ENCODE measurements around the gene GABRG3.

The GABRG3 gene

GRCh38 chr15:27028858-27029477, 58.0 kb downstream of the GABRG3 start:
- Histone ChIP-seq H3K4me1 (ENCODE audit: insufficient read depth, low read length) (peaks cover 15% of the 10 kb centered on the region), H3K36me3 (ENCODE audit: insufficient read depth, low read length) (no peaks in the 10 kb centered on the region), H3K9me3 (ENCODE audit: control insufficient read depth, insufficient read depth, low read length) (no peaks in the 10 kb centered on the region), H3K9ac (ENCODE audit: low read depth, low read length) (no peak overlapping the region)

DNA sequence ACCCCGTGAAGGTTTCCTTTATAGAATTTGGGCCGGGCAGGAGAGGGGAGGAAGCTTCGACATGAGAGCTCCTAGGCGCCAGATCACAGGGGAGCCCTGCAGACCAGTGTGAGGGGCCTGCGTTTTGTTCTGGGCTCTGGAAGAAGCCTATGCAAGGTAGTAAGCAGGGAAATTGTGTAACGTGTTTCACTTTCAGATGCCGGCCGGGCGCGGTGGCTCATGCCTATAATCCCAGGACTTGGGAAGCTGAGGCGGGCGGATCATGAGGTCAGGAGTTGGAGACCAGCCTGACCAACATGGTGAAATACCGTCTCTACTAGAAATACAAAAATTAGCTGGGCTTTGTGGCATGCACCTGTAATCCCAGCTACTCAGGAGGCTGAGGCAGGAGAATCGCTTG, 65.2 kb downstream of the GABRG3 start:
- H3K36me3 ChIP-seq (ENCODE audit: insufficient read depth, low read length) = no peaks in the 10 kb centered on the region
- no peaks in the 10 kb centered on the region for H3K9me3 ChIP-seq (ENCODE audit: control insufficient read depth, insufficient read depth, low read length)
- no peaks in the 10 kb centered on the region for H3K4me1 ChIP-seq (ENCODE audit: insufficient read depth, low read length)
- no peak overlapping the region for H3K9ac ChIP-seq (ENCODE audit: low read depth, low read length)

GRCh38 chr15:27037501-27037900, 66.5 kb downstream of the GABRG3 start:
- no peaks in the 10 kb centered on the region for H3K36me3 ChIP-seq (ENCODE audit: insufficient read depth, low read length)
- H3K9ac ChIP-seq (ENCODE audit: low read depth, low read length) = no peak overlapping the region
- H3K4me1 ChIP-seq (ENCODE audit: insufficient read depth, low read length) = no peaks in the 10 kb centered on the region
- H3K9me3 ChIP-seq (ENCODE audit: control insufficient read depth, insufficient read depth, low read length) = no peaks in the 10 kb centered on the region

GRCh38 chr15:27039152-27039551, 68.2 kb downstream of the GABRG3 start:
- H3K4me1 ChIP-seq (ENCODE audit: insufficient read depth, low read length) = no peaks in the 10 kb centered on the region
- H3K9ac ChIP-seq (ENCODE audit: low read depth, low read length) = no peak overlapping the region
- H3K36me3 ChIP-seq (ENCODE audit: insufficient read depth, low read length) = no peaks in the 10 kb centered on the region
- no peaks in the 10 kb centered on the region for H3K9me3 ChIP-seq (ENCODE audit: control insufficient read depth, insufficient read depth, low read length)

DNA sequence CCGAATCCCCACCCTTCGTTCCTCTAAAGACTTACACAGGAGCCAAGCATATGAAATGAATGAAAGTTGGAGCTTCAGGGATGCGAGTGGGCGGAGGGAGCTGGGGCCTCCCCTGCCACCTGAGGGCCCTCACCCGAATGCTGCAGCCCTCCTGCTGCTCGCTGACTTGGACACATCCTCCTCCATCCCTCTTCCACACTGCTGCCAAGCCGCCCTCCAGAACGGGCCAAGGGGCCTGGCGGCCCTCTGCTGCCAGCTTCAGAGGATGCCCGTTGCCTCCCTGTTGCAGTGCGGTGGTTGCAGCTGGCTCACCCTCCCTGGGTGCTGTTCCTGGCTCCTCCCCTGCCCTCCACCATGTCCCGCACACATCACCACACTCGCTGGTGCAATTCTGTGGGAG, 71.2 kb downstream of the GABRG3 start:
- no peaks in the 10 kb centered on the region; the same call in 1 of the 2 replicates for H3K9me3 ChIP-seq (ENCODE audit: control insufficient read depth, insufficient read depth, low read length)
- H3K9ac ChIP-seq (ENCODE audit: low read depth, low read length) = no peak overlapping the region
- H3K4me1 ChIP-seq (ENCODE audit: insufficient read depth, low read length) = no peaks in the 10 kb centered on the region

GRCh38 chr15:27042646-27043045, 71.7 kb downstream of the GABRG3 start:
- no peaks in the 10 kb centered on the region for H3K4me1 ChIP-seq (ENCODE audit: insufficient read depth, low read length)
- H3K36me3 ChIP-seq (ENCODE audit: insufficient read depth, low read length) = no peaks in the 10 kb centered on the region
- no peaks in the 10 kb centered on the region; the same call in 1 of the 2 replicates for H3K9me3 ChIP-seq (ENCODE audit: control insufficient read depth, insufficient read depth, low read length)
- H3K9ac ChIP-seq (ENCODE audit: low read depth, low read length) = no peak overlapping the region

More for the DNA sequence above, 71.2 kb downstream of the GABRG3 start:
- H3K36me3 ChIP-seq (ENCODE audit: insufficient read depth, low read length) = no peaks in the 10 kb centered on the region

DNA sequence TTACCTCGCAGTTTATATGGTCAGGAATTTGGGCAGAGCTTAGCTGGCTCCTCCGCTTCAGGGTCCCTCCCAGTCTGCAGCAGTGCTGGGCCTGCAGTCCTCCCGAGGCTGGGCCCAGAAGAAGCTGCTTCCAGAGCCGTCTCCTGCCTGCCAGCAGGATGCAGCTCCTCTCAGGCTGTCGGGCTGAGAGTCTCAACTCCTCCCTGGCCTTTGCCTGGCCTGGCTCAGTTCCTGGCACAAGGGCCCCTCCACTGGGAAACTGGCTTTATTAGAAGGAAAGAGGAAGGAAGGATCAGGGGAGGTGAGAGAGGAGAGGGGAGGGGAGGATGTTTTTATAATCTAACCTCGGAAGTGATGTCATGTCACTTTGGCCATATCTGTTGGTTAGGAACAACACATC, 72.8 kb downstream of the GABRG3 start:
- Histone ChIP-seq H3K9ac (ENCODE audit: low read depth, low read length) (no peak overlapping the region), H3K36me3 (ENCODE audit: insufficient read depth, low read length) (no peaks in the 10 kb centered on the region), H3K4me1 (ENCODE audit: insufficient read depth, low read length) (no peaks in the 10 kb centered on the region)

DNA sequence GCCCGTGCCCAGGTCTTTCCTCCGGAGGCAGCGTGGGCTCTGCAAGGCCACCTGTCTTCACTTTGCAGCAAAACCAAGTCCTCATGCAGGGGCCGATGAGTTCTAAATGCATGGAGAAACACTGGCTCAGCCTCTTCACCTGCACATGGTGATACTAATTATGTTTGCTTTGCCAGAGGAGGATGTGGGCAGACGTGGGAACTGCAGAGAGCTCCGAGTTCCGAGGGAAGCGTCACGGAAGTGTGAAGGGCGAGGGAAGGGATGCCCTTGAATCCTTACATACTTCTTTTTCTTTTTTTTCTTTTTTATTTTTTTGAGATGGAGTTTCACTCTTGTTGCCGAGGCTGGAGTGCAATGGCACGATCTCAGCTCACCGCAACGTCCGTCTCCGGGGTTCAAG, 74.8 kb downstream of the GABRG3 start:
- H3K4me1 ChIP-seq (ENCODE audit: insufficient read depth, low read length) = no peaks in the 10 kb centered on the region
- no peaks in the 10 kb centered on the region for H3K36me3 ChIP-seq (ENCODE audit: insufficient read depth, low read length)
- no peaks in the 10 kb centered on the region; the same call in 1 of the 2 replicates for H3K9me3 ChIP-seq (ENCODE audit: control insufficient read depth, insufficient read depth, low read length)
- H3K9ac ChIP-seq (ENCODE audit: low read depth, low read length) = no peak overlapping the region

More for the DNA sequence above, 72.8 kb downstream of the GABRG3 start:
- no peaks in the 10 kb centered on the region; the same call in 1 of the 2 replicates for H3K9me3 ChIP-seq (ENCODE audit: control insufficient read depth, insufficient read depth, low read length)

- no peaks in the 10 kb centered on the region; the same call in 1 of the 2 replicates for H3K9me3 ChIP-seq (ENCODE audit: control insufficient read depth, insufficient read depth, low read length)
- no peak overlapping the region for H3K9ac ChIP-seq (ENCODE audit: low read depth, low read length)
- no peaks in the 10 kb centered on the region for H3K36me3 ChIP-seq (ENCODE audit: insufficient read depth, low read length)
- H3K4me1 ChIP-seq (ENCODE audit: insufficient read depth, low read length) = no peaks in the 10 kb centered on the region
Observed at GRCh38 chr15:27046880-27047279, 75.9 kb downstream of the GABRG3 start.

DNA sequence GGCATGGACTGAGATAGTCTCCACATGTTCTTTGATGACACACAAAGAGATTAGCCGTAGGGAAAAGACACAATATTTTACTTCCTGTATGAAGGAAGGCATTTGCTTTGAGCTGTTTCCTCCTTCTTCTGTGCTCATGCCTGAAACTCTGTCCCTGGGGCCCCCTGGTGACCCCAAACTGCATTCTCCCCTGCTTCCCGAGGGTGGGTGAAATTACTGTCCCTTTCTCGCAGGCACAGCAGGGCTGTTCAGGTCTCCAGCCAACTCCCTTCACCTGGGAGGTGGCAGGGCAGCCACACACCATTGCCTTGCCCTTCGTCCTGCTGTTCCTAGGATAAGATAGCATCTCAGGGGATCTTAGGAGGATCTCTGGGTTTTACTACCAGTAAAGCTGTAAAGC, 79.2 kb downstream of the GABRG3 start:
- no peak overlapping the region for H3K9ac ChIP-seq (ENCODE audit: low read depth, low read length)
- H3K4me1 ChIP-seq (ENCODE audit: insufficient read depth, low read length) = no peaks in the 10 kb centered on the region
- no peaks in the 10 kb centered on the region for H3K9me3 ChIP-seq (ENCODE audit: control insufficient read depth, insufficient read depth, low read length)
- H3K36me3 ChIP-seq (ENCODE audit: insufficient read depth, low read length) = no peaks in the 10 kb centered on the region

DNA sequence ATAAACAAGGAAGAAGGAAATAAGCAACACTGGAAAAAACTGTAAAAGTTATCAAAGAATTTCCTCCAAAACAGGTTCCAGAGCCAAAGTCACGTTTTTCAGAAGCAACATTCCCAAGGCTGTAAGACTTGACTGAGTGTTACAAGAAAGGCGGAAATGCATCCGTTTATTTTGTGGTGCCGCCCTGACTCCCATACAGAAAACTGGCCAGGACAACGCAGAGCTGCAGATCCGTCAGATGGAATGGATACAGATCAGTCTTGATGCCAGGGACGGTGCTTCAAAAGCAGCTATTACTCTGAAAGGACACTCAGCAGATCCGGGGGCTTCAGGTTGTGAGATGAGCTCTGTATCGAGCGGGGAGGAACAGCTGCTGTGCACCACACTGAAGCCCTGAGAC, 83.4 kb downstream of the GABRG3 start:
- no peaks in the 10 kb centered on the region for H3K4me1 ChIP-seq (ENCODE audit: insufficient read depth, low read length)
- no peaks in the 10 kb centered on the region for H3K9me3 ChIP-seq (ENCODE audit: control insufficient read depth, insufficient read depth, low read length)
- no peak overlapping the region for H3K9ac ChIP-seq (ENCODE audit: low read depth, low read length)
- H3K36me3 ChIP-seq (ENCODE audit: insufficient read depth, low read length) = no peaks in the 10 kb centered on the region

DNA sequence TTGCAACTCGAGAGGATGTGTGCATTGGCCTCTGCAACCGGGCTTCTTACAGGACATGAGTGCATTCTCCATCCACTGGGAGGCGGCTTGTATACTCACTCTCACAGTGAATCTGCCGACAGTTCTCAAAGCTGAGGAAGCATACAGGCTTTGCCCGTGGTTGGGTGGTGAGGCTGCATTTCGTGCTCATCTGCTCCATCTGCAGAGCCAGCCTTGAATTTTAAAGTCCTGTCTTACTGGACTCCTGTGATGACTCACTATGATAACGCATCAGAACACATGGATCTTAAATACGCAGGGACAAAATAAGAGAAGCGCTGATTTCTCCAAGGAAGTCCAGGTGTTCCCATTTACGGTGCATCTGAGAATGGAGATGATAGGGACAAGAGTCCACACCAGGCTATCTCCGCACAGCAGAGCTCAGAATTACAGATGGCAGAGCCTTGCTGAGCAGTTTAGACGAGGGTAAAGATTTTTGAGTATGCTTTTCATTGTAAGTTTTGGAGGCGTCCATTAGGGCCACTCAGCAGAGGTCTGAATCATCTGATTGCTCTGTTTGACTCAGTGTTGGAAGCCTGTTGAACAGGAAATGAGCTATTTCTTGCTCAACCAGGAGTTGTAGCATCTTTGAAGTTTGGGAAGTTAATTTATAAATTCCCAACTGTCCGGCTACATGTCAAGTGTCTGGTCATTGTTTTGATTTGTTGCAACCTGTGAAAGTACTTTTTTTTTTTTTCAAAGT, 87.1 kb downstream of the GABRG3 start:
- H3K9ac ChIP-seq (ENCODE audit: low read depth, low read length) = no peak overlapping the region
- H3K9me3 ChIP-seq (ENCODE audit: control insufficient read depth, insufficient read depth, low read length) = no peaks in the 10 kb centered on the region

GRCh38 chr15:27058939-27059338, 88.0 kb downstream of the GABRG3 start:
- H3K4me1 ChIP-seq (ENCODE audit: insufficient read depth, low read length) = no peaks in the 10 kb centered on the region
- no peak overlapping the region for H3K9ac ChIP-seq (ENCODE audit: low read depth, low read length)
- H3K9me3 ChIP-seq (ENCODE audit: control insufficient read depth, insufficient read depth, low read length) = no peaks in the 10 kb centered on the region
- H3K36me3 ChIP-seq (ENCODE audit: insufficient read depth, low read length) = no peaks in the 10 kb centered on the region

More for the DNA sequence above, 87.1 kb downstream of the GABRG3 start:
- H3K4me1 ChIP-seq (ENCODE audit: insufficient read depth, low read length) = no peaks in the 10 kb centered on the region
- no peaks in the 10 kb centered on the region for H3K36me3 ChIP-seq (ENCODE audit: insufficient read depth, low read length)

GRCh38 chr15:27059610-27060202, 88.7 kb downstream of the GABRG3 start:
- Histone ChIP-seq H3K9ac (ENCODE audit: low read depth, low read length) (no peak overlapping the region), H3K4me1 (ENCODE audit: insufficient read depth, low read length) (no peaks in the 10 kb centered on the region), H3K9me3 (ENCODE audit: control insufficient read depth, insufficient read depth, low read length) (no peaks in the 10 kb centered on the region), H3K36me3 (ENCODE audit: insufficient read depth, low read length) (no peaks in the 10 kb centered on the region)

DNA sequence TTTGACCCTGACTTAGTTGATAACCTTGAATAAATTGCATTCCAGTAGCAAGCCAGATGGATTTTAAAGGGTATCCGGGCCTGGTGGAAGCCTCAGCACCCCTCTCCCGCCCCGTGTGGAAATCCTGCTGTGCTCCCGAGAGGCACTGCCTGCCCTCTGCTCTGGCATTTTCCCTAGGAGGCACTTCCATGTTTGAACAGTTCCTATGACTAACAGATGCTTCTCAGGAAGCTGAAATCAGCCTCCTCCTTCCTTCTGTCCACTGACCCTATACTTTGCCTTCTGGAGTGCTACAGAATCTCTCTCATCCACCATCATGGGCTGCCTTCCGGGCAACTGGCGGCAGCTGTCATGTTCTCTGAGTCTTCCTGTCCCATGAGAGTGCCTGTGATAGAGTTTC, 90.8 kb downstream of the GABRG3 start:
- Histone ChIP-seq H3K9ac (ENCODE audit: low read depth, low read length) (no peak overlapping the region), H3K36me3 (ENCODE audit: insufficient read depth, low read length) (no peaks in the 10 kb centered on the region), H3K9me3 (ENCODE audit: control insufficient read depth, insufficient read depth, low read length) (no peaks in the 10 kb centered on the region), H3K4me1 (ENCODE audit: insufficient read depth, low read length) (no peaks in the 10 kb centered on the region)
